ENCODE data around the gene TSHZ1. TPM values are rescaled to one million over a fixed set of nuclear protein-coding genes. Genes with fewer than 3 reads are reported as not detected.

The TSHZ1 gene
- total RNA-seq, 2 donors from 2014 or later = 13.9 to 17.4 TPM

- ATAC-seq (ENCODE audit: insufficient number of reproducible peaks, low FRiP score, low read depth) = no peak
- no peaks in the 10 kb centered on the region for H3K4me1 ChIP-seq (ENCODE audit: control insufficient read depth in 1 of 2, low read depth in 2 of 2)
These were observed 57.2 kb downstream of the TSHZ1 start for GRCh38 chr18:75267643-75268363.

GRCh38 chr18:75268364-75268646, 57.7 kb downstream of the TSHZ1 start:
- no peak overlapping the region for H3K27ac ChIP-seq
- ATAC-seq (ENCODE audit: insufficient number of reproducible peaks, low FRiP score, low read depth) (no peak), DNase-seq (ENCODE audit: low spot score) (no peak)
- H3K4me1 ChIP-seq (ENCODE audit: control insufficient read depth in 1 of 2, low read depth in 2 of 2) = no peaks in the 10 kb centered on the region
- no peak overlapping the region for H3K4me3 ChIP-seq
- H3K27me3 ChIP-seq (replicated peaks; ENCODE audit: insufficient read depth) = no peaks in the 10 kb centered on the region
- TF ChIP-seq CTCF (IDR thresholded peaks at IDR 0.05) = no peak
- no peaks in the 10 kb centered on the region for H3K36me3 ChIP-seq
- H3K9me3 ChIP-seq = no peaks in the 10 kb centered on the region

More at GRCh38 chr18:75267643-75268363, 57.2 kb downstream of the TSHZ1 start:
- no peaks in the 10 kb centered on the region for H3K36me3 ChIP-seq
- no peaks in the 10 kb centered on the region for H3K27me3 ChIP-seq (replicated peaks; ENCODE audit: insufficient read depth)
- DNase-seq (ENCODE audit: low spot score) = no peak
- TF ChIP-seq CTCF (IDR thresholded peaks at IDR 0.05) = no peak
- H3K9me3 ChIP-seq = no peaks in the 10 kb centered on the region
- no peak overlapping the region for H3K27ac ChIP-seq
- no peak overlapping the region for H3K4me3 ChIP-seq

GRCh38 chr18:75269124-75269680, 58.6 kb downstream of the TSHZ1 start:
- Histone ChIP-seq H3K4me3 (no peak overlapping the region), H3K27ac (no peak overlapping the region), H3K9me3 (no peaks in the 10 kb centered on the region), H3K36me3 (no peaks in the 10 kb centered on the region), H3K4me1 (ENCODE audit: control insufficient read depth in 1 of 2, low read depth in 2 of 2) (no peaks in the 10 kb centered on the region), H3K27me3 (replicated peaks; ENCODE audit: insufficient read depth) (no peaks in the 10 kb centered on the region)
- TF ChIP-seq CTCF (IDR thresholded peaks at IDR 0.05) = no peak
- no peak for DNase-seq (ENCODE audit: low spot score)
- ATAC-seq (ENCODE audit: insufficient number of reproducible peaks, low FRiP score, low read depth) = no peak

- no peak for DNase-seq (ENCODE audit: low spot score)
- TF ChIP-seq CTCF (IDR thresholded peaks at IDR 0.05) = no peak
- no peaks in the 10 kb centered on the region for H3K9me3 ChIP-seq
- no peaks in the 10 kb centered on the region for H3K4me1 ChIP-seq (ENCODE audit: control insufficient read depth in 1 of 2, low read depth in 2 of 2)
- no peaks in the 10 kb centered on the region for H3K27me3 ChIP-seq (replicated peaks; ENCODE audit: insufficient read depth)
- no peak overlapping the region for H3K4me3 ChIP-seq
- no peak for ATAC-seq (ENCODE audit: insufficient number of reproducible peaks, low FRiP score, low read depth)
- no peaks in the 10 kb centered on the region for H3K36me3 ChIP-seq
- no peak overlapping the region for H3K27ac ChIP-seq
These were observed 59.1 kb downstream of the TSHZ1 start for GRCh38 chr18:75269696-75270095.

- Histone ChIP-seq H3K4me1 (ENCODE audit: control insufficient read depth in 1 of 2, low read depth in 2 of 2) (no peaks in the 10 kb centered on the region), H3K27me3 (replicated peaks; ENCODE audit: insufficient read depth) (no peaks in the 10 kb centered on the region), H3K9me3 (no peaks in the 10 kb centered on the region), H3K4me3 (no peak overlapping the region), H3K27ac (no peak overlapping the region), H3K36me3 (no peaks in the 10 kb centered on the region)
- DNase-seq (ENCODE audit: low spot score) (no peak), ATAC-seq (ENCODE audit: insufficient number of reproducible peaks, low FRiP score, low read depth) (no peak)
- TF ChIP-seq CTCF (IDR thresholded peaks at IDR 0.05) = no peak
These were observed 61.4 kb downstream of the TSHZ1 start for GRCh38 chr18:75271952-75272351.
